ENCODE measurements around the gene SLCO4A1. TPM values are rescaled to one million over a fixed set of nuclear protein-coding genes. Genes with fewer than 3 reads are reported as not detected.

The SLCO4A1 gene
- polyA plus RNA-seq, 1 donor (not counting 4 experiments of a cell fraction or from before 2014, with no cell fraction given) = 1.8 TPM

GRCh38 chr20:62712606-62713005 is 70.3 kb downstream of the SLCO4A1 start:
- Histone ChIP-seq H3K36me3 (ENCODE audit: control insufficient read depth in 2 of 2, extremely low read depth in 1 of 2, insufficient read depth in 2 of 2, low read length in 2 of 2) (no peaks in the 10 kb centered on the region), H4K20me1 (ENCODE audit: control insufficient read depth, extremely low read depth, insufficient read depth, low read length) (no peaks in the 10 kb centered on the region), H3K4me2 (ENCODE audit: control insufficient read depth, extremely low read depth, insufficient read depth, low read depth, low read length) (no peak overlapping the region), H3K9me3 (ENCODE audit: control insufficient read depth, low read depth, low read length) (no peaks in the 10 kb centered on the region), H3K27ac (ENCODE audit: control insufficient read depth, insufficient read depth, low read length) (no peak overlapping the region), H3K4me3 (ENCODE audit: control insufficient read depth in 2 of 3, extremely low read depth in 1 of 3, insufficient read depth in 2 of 3, low read depth in 1 of 3, low read length in 3 of 3) (no peak overlapping the region), H3K4me1 (ENCODE audit: control insufficient read depth, extremely low read depth, insufficient read depth, low read length) (peaks cover 19% of the 10 kb centered on the region), H3K79me2 (ENCODE audit: control insufficient read depth, insufficient read depth, low read length) (peaks cover 3% of the 10 kb centered on the region), H3K9ac (ENCODE audit: control insufficient read depth, extremely low read depth, insufficient read depth, low read length) (no peak overlapping the region), H2AFZ (ENCODE audit: control insufficient read depth, low read length) (no peak overlapping the region), H3K9me1 (ENCODE audit: control insufficient read depth, extremely low read depth, insufficient read depth, low read length) (peaks cover 2% of the 10 kb centered on the region), H3K27me3 (ENCODE audit: control insufficient read depth, extremely low read depth, insufficient read depth, low read length) (peaks cover 59% of the 10 kb centered on the region)
- dilution Hi-C loops (cut with MboI; ENCODE audit: extremely low pct_ligation_motif_present, low sequenced_read_pairs) = no loop called here
- TF ChIP-seq EZH2 (IDR thresholded peaks at IDR 0.05; ENCODE audit: low read length) = no peak
- no peak for TF ChIP-seq CTCF (optimal IDR thresholded peaks at IDR 0.05 in 1 of 3, IDR thresholded peaks at IDR 0.05 in 1 of 3, conservative IDR thresholded peaks at IDR 0.05 in 1 of 3; ENCODE audit: extremely low read depth in 1 of 3, insufficient read depth in 2 of 3, low read length in 3 of 3)
- FAIRE-seq = no peak
- no peak for DNase-seq (ENCODE audit: low read depth, low spot score)

- Histone ChIP-seq H3K9me1 (ENCODE audit: control insufficient read depth, extremely low read depth, insufficient read depth, low read length) (peaks cover 2% of the 10 kb centered on the region), H3K4me2 (ENCODE audit: control insufficient read depth, extremely low read depth, insufficient read depth, low read depth, low read length) (no peak overlapping the region), H4K20me1 (ENCODE audit: control insufficient read depth, extremely low read depth, insufficient read depth, low read length) (no peaks in the 10 kb centered on the region), H3K9me3 (ENCODE audit: control insufficient read depth, low read depth, low read length) (no peaks in the 10 kb centered on the region), H3K27ac (ENCODE audit: control insufficient read depth, insufficient read depth, low read length) (no peak overlapping the region), H3K79me2 (ENCODE audit: control insufficient read depth, insufficient read depth, low read length) (peaks cover 3% of the 10 kb centered on the region), H3K4me3 (ENCODE audit: control insufficient read depth in 2 of 3, extremely low read depth in 1 of 3, insufficient read depth in 2 of 3, low read depth in 1 of 3, low read length in 3 of 3) (no peak overlapping the region), H2AFZ (ENCODE audit: control insufficient read depth, low read length) (no peak overlapping the region), H3K27me3 (ENCODE audit: control insufficient read depth, extremely low read depth, insufficient read depth, low read length) (peaks cover 47% of the 10 kb centered on the region), H3K36me3 (ENCODE audit: control insufficient read depth in 2 of 2, extremely low read depth in 1 of 2, insufficient read depth in 2 of 2, low read length in 2 of 2) (no peaks in the 10 kb centered on the region), H3K4me1 (ENCODE audit: control insufficient read depth, extremely low read depth, insufficient read depth, low read length) (peaks cover 12% of the 10 kb centered on the region), H3K9ac (ENCODE audit: control insufficient read depth, extremely low read depth, insufficient read depth, low read length) (no peak overlapping the region)
- dilution Hi-C loops (cut with MboI; ENCODE audit: extremely low pct_ligation_motif_present, low sequenced_read_pairs) = no loop called here
- no peak for DNase-seq (ENCODE audit: low read depth, low spot score)
- FAIRE-seq = no peak
- TF ChIP-seq CTCF (optimal IDR thresholded peaks at IDR 0.05 in 1 of 3, IDR thresholded peaks at IDR 0.05 in 1 of 3, conservative IDR thresholded peaks at IDR 0.05 in 1 of 3; ENCODE audit: extremely low read depth in 1 of 3, insufficient read depth in 2 of 3, low read length in 3 of 3) (no peak), EZH2 (IDR thresholded peaks at IDR 0.05; ENCODE audit: low read length) (no peak)
Measured at GRCh38 chr20:62714006-62714405, 71.7 kb downstream of the SLCO4A1 start.
